ENCODE measurements around the gene LRRC10. TPM values are rescaled to one million over a fixed set of nuclear protein-coding genes. Genes with fewer than 3 reads are reported as not detected.

LRRC10 gene
- polyA plus RNA-seq, 1 donor from 2014 or later = not detected

DNA sequence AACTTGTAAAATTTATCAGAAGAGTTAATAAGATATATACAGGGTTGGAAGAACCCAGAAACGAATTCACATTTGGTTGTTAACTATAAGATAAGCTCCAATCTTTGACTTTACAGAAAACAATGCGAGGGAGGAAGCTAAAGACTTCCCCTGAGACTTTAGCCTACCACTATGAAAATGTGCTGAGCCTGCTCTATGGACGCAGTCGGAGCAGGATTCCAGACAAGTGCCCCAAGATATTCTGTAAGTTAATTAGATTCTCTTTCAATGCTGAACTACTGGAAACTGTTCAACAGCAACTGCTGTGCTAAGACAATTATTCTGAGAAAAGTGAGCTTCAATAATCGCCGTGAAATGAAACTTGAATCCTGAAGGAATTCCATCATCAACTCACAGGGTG lies 8.3 kb upstream of the LRRC10 start:
- TF ChIP-seq RAD21 (conservative IDR thresholded peaks at IDR 0.05) (no peak), TAF1 (IDR thresholded peaks at IDR 0.05; ENCODE audit: low read depth) (no peak), SMC3 (conservative IDR thresholded peaks at IDR 0.05; ENCODE audit: poor library complexity) (no peak), MXI1 (conservative IDR thresholded peaks at IDR 0.05; ENCODE audit: poor library complexity, severe bottlenecking) (no peak), EZH2 (IDR thresholded peaks at IDR 0.05; ENCODE audit: borderline replicate concordance, insufficient read depth, low read length, poor library complexity, severe bottlenecking) (no peak), POLR2AphosphoS5 (IDR thresholded peaks at IDR 0.05) (no peak), EP300 (conservative IDR thresholded peaks at IDR 0.05; ENCODE audit: poor library complexity, severe bottlenecking) (no peak)
- TF ChIP-seq, protein P1, sequence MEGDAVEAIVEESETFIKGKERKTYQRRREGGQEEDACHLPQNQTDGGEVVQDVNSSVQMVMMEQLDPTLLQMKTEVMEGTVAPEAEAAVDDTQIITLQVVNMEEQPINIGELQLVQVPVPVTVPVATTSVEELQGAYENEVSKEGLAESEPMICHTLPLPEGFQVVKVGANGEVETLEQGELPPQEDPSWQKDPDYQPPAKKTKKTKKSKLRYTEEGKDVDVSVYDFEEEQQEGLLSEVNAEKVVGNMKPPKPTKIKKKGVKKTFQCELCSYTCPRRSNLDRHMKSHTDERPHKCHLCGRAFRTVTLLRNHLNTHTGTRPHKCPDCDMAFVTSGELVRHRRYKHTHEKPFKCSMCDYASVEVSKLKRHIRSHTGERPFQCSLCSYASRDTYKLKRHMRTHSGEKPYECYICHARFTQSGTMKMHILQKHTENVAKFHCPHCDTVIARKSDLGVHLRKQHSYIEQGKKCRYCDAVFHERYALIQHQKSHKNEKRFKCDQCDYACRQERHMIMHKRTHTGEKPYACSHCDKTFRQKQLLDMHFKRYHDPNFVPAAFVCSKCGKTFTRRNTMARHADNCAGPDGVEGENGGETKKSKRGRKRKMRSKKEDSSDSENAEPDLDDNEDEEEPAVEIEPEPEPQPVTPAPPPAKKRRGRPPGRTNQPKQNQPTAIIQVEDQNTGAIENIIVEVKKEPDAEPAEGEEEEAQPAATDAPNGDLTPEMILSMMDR (IDR thresholded peaks at IDR 0.05; ENCODE audit: poor library complexity, severe bottlenecking) = no peak
- TF ChIP-seq, protein P2, sequence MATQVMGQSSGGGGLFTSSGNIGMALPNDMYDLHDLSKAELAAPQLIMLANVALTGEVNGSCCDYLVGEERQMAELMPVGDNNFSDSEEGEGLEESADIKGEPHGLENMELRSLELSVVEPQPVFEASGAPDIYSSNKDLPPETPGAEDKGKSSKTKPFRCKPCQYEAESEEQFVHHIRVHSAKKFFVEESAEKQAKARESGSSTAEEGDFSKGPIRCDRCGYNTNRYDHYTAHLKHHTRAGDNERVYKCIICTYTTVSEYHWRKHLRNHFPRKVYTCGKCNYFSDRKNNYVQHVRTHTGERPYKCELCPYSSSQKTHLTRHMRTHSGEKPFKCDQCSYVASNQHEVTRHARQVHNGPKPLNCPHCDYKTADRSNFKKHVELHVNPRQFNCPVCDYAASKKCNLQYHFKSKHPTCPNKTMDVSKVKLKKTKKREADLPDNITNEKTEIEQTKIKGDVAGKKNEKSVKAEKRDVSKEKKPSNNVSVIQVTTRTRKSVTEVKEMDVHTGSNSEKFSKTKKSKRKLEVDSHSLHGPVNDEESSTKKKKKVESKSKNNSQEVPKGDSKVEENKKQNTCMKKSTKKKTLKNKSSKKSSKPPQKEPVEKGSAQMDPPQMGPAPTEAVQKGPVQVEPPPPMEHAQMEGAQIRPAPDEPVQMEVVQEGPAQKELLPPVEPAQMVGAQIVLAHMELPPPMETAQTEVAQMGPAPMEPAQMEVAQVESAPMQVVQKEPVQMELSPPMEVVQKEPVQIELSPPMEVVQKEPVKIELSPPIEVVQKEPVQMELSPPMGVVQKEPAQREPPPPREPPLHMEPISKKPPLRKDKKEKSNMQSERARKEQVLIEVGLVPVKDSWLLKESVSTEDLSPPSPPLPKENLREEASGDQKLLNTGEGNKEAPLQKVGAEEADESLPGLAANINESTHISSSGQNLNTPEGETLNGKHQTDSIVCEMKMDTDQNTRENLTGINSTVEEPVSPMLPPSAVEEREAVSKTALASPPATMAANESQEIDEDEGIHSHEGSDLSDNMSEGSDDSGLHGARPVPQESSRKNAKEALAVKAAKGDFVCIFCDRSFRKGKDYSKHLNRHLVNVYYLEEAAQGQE (IDR thresholded peaks at IDR 0.05; ENCODE audit: borderline replicate concordance) = no peak
- H3K27ac ChIP-seq (ENCODE audit: low read length) = no peak overlapping the region
- H3K36me3 ChIP-seq (ENCODE audit: insufficient read depth, low read length) = no peaks in the 10 kb centered on the region
- no peaks in the 10 kb centered on the region for H3K9me3 ChIP-seq (ENCODE audit: low read length)
- no peaks in the 10 kb centered on the region for H3F3A ChIP-seq (ENCODE audit: insufficient read depth, low read length, poor library complexity, severe bottlenecking)
- no peak overlapping the region for H3K4me3 ChIP-seq (ENCODE audit: low read length)
- no peaks in the 10 kb centered on the region for H3K9me2 ChIP-seq (ENCODE audit: insufficient read depth, low read length)
- H3K27me3 ChIP-seq (ENCODE audit: insufficient read depth, low read depth, low read length) = no peaks in the 10 kb centered on the region
- H4K20me1 ChIP-seq (ENCODE audit: insufficient read depth) = no peaks in the 10 kb centered on the region
- no peak overlapping the region for H2AFZ ChIP-seq (ENCODE audit: low read depth, low read length)
- H3K4me2 ChIP-seq (ENCODE audit: low read length) = no peak overlapping the region
- H3K79me2 ChIP-seq (replicated peaks; ENCODE audit: insufficient read depth, low read length) = no peaks in the 10 kb centered on the region
- no peak overlapping the region for H3K9ac ChIP-seq (ENCODE audit: low read length)

DNA sequence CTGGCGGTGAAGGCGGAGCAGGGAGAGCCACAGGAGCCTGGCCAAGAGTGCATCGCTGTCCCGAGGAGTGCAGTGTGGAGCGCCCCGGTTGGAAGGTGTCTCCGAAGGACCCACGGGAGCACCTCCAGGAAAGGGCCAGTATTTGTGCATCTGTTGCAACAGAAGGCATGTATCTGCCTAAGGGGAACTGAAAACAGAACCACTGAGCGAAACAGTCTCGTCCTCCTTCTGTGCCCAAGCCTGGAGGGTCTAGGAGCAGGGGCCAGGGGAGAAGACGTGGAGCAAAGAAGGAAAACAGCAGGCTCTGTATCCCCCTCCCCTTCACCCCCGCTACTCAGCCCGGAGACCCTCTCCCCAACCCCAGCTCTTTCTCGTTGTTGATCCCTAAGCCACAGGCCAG lies 5.3 kb upstream of the LRRC10 start:
- H3K4me2 ChIP-seq (ENCODE audit: low read length) = no peak overlapping the region
- no peaks in the 10 kb centered on the region for H3K9me2 ChIP-seq (ENCODE audit: insufficient read depth, low read length)
- H4K20me1 ChIP-seq (ENCODE audit: insufficient read depth) = no peaks in the 10 kb centered on the region
- no peak overlapping the region for H3K9ac ChIP-seq (ENCODE audit: low read length)
- H3K27me3 ChIP-seq (ENCODE audit: insufficient read depth, low read depth, low read length) = no peaks in the 10 kb centered on the region
- H3K36me3 ChIP-seq (ENCODE audit: insufficient read depth, low read length) = no peaks in the 10 kb centered on the region
- H2AFZ ChIP-seq (ENCODE audit: low read depth, low read length) = no peak overlapping the region
- no peak for TF ChIP-seq EP300 (conservative IDR thresholded peaks at IDR 0.05; ENCODE audit: poor library complexity, severe bottlenecking)
- no peak for TF ChIP-seq MXI1 (conservative IDR thresholded peaks at IDR 0.05; ENCODE audit: poor library complexity, severe bottlenecking)
- TF ChIP-seq, protein P2 (IDR thresholded peaks at IDR 0.05; ENCODE audit: borderline replicate concordance) = no peak
- no peak for TF ChIP-seq EZH2 (IDR thresholded peaks at IDR 0.05; ENCODE audit: borderline replicate concordance, insufficient read depth, low read length, poor library complexity, severe bottlenecking)
- H3K79me2 ChIP-seq (replicated peaks; ENCODE audit: insufficient read depth, low read length) = no peaks in the 10 kb centered on the region
- no peak overlapping the region for H3K4me3 ChIP-seq (ENCODE audit: low read length)
- H3K27ac ChIP-seq (ENCODE audit: low read length) = no peak overlapping the region
- H3K9me3 ChIP-seq (ENCODE audit: low read length) = no peaks in the 10 kb centered on the region
- H3F3A ChIP-seq (ENCODE audit: insufficient read depth, low read length, poor library complexity, severe bottlenecking) = no peaks in the 10 kb centered on the region
